A673 (cell line): Measurements from ENCODE around the gene NAA40. TPM values are rescaled to one million over a fixed set of nuclear protein-coding genes. Genes with fewer than 3 reads are reported as not detected.
A peak's percentile ranks its signal among the peaks of the same experiment; 100 is the strongest.

ENCODE experiments used
- BruUV-seq: library from RNA; stranded (reverse); fragments of 400-500 nt; replicated peaks from 2 replicates; lab custom pipeline; 2021; lab: Mats Ljungman, UMichigan
- CTCF ChIA-PET: fragments of 300-600 bp; sonication (Branson Sonifier 250); formaldehyde crosslinking; loops from one replicate; lab custom pipeline; 2022; ENCODE audit warnings: antibody characterized with exemption; lab: Charles Lee
- POLR2A ChIA-PET: fragments of 300-600 bp; sonication (Branson Sonifier 250); formaldehyde crosslinking; loops from one replicate; lab custom pipeline; 2022; ENCODE audit warnings: antibody characterized with exemption; ENCODE audit not compliant: low non-redundant PET; lab: Charles Lee
- DNase-seq: peaks from one replicate; pipeline ENCODE4 v3.0.0-alpha.2; 2015; ENCODE audit warnings: low spot score
- H3K27ac ChIP-seq: fragments of 200-600 bp; sonication (generic); 2 replicates; pipeline ENCODE4 v1.5.1; 2016; ENCODE audit warnings: mixed run types, low read depth, mild to moderate bottlenecking, mixed read lengths, antibody characterized with exemption, low read length; ENCODE audit not compliant: poor library complexity, severe bottlenecking
- H3K27me3 ChIP-seq: fragments of 200-600 bp; sonication (generic); replicated peaks from 2 replicates; pipeline ENCODE4 v1.6.1; 2017; ENCODE audit warnings: mixed run types, low read depth, mild to moderate bottlenecking, mixed read lengths, antibody characterized with exemption, low read length; ENCODE audit not compliant: insufficient read depth, poor library complexity
- H3K36me3 ChIP-seq: fragments of 200-600 bp; sonication (generic); 2 replicates; pipeline ENCODE4 v1.6.1; 2016; ENCODE audit warnings: mixed run types, mild to moderate bottlenecking, mixed read lengths, antibody characterized with exemption, low read length; ENCODE audit not compliant: insufficient read depth, poor library complexity, severe bottlenecking
- H3K4me1 ChIP-seq: fragments of 200-600 bp; sonication (generic); 2 replicates; pipeline ENCODE4 v1.6.1; 2017; ENCODE audit warnings: mixed run types, mild to moderate bottlenecking, mixed read lengths, antibody characterized with exemption, low read length; ENCODE audit not compliant: insufficient read depth, poor library complexity, severe bottlenecking
- H3K4me3 ChIP-seq: fragments of 200-600 bp; sonication (generic); 2 replicates; pipeline ENCODE4 v1.5.1; 2016; ENCODE audit warnings: low read depth, mixed run types, mild to moderate bottlenecking, mixed read lengths, low read length; ENCODE audit not compliant: poor library complexity, severe bottlenecking
- H3K9me3 ChIP-seq: fragments of 200-600 bp; sonication (generic); 2 replicates; pipeline ENCODE4 v1.6.1; 2016; ENCODE audit warnings: mixed run types, low read depth, mild to moderate bottlenecking, mixed read lengths, antibody characterized with exemption, low read length; ENCODE audit not compliant: poor library complexity, severe bottlenecking
- EZH2 ChIP-seq: fragments of 200-600 bp; sonication (generic); IDR thresholded peaks from 2 replicates; pipeline ENCODE4 v1.6.1; 2017; ENCODE audit warnings: borderline replicate concordance, low read depth, mild to moderate bottlenecking, mixed read lengths, antibody characterized with exemption, low read length; ENCODE audit not compliant: poor library complexity, severe bottlenecking
- intact Hi-C: fragments of 100-400 bp; cut with micrococcal nuclease; formaldehyde crosslinking; loops from one replicate; pipeline ENCODE4 v1.10.0; 2022; ENCODE audit not compliant: unreplicated experiment
- total RNA-seq: library from RNA; stranded (reverse); gene quantifications from 2 replicates; pipeline ENCODE4 v1.2.3, GENCODE V29; 2021
- TF ChIP-seq, protein P1 (sequence below): fragments of 300-800, 200-600 bp; sonication (generic); conservative IDR thresholded peaks from 2 replicates; pipeline ENCODE4 v1.5.1; 2017; ENCODE audit warnings: low read depth, mild to moderate bottlenecking, antibody characterized with exemption, low read length, moderate library complexity, mixed read lengths

NAA40 gene
- total RNA-seq, 1 experiment from 2014 or later: 44.8 TPM

DNA sequence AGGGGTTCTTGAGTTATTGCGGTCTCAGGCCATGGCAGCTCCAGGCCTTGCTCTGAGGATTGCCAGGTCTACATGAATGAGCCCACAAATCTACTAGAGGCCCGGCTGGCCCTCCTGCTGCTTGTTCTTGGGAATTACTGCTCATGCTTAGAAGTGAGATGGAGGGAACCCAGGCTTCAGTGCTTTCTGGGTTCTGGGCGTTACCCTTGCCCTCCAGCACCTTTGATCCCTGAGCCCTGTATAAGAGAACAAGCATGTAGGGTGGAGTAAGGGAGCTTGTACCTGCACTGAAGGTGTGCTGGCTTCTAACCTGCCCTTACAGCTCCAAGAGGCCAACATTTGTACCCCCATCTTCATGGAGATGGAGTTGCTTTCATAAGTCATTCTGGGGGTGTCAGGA, 4.0 kb downstream of the NAA40 start:
- ChIA-PET POLR2A (interaction anchor here (0.9 kb wide), 1 partner anchor 10 kb away, joined by 3 read pairs; no protein-coding TSS in a partner anchor), CTCF (no interaction called here)
- Histone ChIP-seq H3K36me3 (peaks cover 18% of the 10 kb centered on the region), H3K9me3 (no peaks in the 10 kb centered on the region), H3K4me3 (no peak overlapping the region), H3K27me3 (no peaks in the 10 kb centered on the region), H3K4me1 (peaks cover 14% of the 10 kb centered on the region), H3K27ac (peak overlapping the region; percentile 41)
- DNase-seq: no peak
- TF ChIP-seq EZH2: no peak
- TF ChIP-seq, protein P1, sequence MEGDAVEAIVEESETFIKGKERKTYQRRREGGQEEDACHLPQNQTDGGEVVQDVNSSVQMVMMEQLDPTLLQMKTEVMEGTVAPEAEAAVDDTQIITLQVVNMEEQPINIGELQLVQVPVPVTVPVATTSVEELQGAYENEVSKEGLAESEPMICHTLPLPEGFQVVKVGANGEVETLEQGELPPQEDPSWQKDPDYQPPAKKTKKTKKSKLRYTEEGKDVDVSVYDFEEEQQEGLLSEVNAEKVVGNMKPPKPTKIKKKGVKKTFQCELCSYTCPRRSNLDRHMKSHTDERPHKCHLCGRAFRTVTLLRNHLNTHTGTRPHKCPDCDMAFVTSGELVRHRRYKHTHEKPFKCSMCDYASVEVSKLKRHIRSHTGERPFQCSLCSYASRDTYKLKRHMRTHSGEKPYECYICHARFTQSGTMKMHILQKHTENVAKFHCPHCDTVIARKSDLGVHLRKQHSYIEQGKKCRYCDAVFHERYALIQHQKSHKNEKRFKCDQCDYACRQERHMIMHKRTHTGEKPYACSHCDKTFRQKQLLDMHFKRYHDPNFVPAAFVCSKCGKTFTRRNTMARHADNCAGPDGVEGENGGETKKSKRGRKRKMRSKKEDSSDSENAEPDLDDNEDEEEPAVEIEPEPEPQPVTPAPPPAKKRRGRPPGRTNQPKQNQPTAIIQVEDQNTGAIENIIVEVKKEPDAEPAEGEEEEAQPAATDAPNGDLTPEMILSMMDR: no peak
- BruUV-seq: no TSS peak
- intact Hi-C loops: no loop called here

GRCh38 chr11:63944987-63945386, 6.2 kb downstream of the NAA40 start:
- H3K4me1 ChIP-seq: peaks cover 8% of the 10 kb centered on the region
- intact Hi-C loops: loop anchor here (1.0 to 2.0 kb wide), 2 partner anchors 107 to 176 kb away; partner anchors contain the start of gene ZFTA
- TF ChIP-seq, protein P1: no peak
- TF ChIP-seq EZH2: no peak
- H3K27ac ChIP-seq: peak overlapping the region; percentile 39
- peaks cover 30% of the 10 kb centered on the region for H3K36me3 ChIP-seq
- no peaks in the 10 kb centered on the region for H3K27me3 ChIP-seq
- DNase-seq: no peak
- ChIA-PET POLR2A (no interaction called here), CTCF (interaction anchor here (0.7 to 2.6 kb wide), 7 partner anchors 17 to 203 kb away, joined by 3 to 44 read pairs (median 4); partner anchors contain the start of genes MARK2 and ZFTA)
- no TSS peak for BruUV-seq
- no peak overlapping the region for H3K4me3 ChIP-seq
- H3K9me3 ChIP-seq: no peaks in the 10 kb centered on the region

GRCh38 chr11:63945477-63946163, 6.8 kb downstream of the NAA40 start:
- no peaks in the 10 kb centered on the region for H3K27me3 ChIP-seq
- intact Hi-C loops: loop anchor here (1.0 to 2.0 kb wide), 2 partner anchors 107 to 177 kb away; partner anchors contain the start of gene ZFTA
- BruUV-seq: no TSS peak
- peak overlapping the region; percentile 39 for H3K27ac ChIP-seq
- peaks cover 30% of the 10 kb centered on the region for H3K36me3 ChIP-seq
- H3K9me3 ChIP-seq: no peaks in the 10 kb centered on the region
- TF ChIP-seq, protein P1: peak; percentile 84
- TF ChIP-seq EZH2: no peak
- no peak overlapping the region for H3K4me3 ChIP-seq
- ChIA-PET CTCF (interaction anchor here (0.6 to 2.6 kb wide), 12 partner anchors 10 to 466 kb away, joined by 3 to 44 read pairs (median 4); partner anchors contain the start of genes MARK2 and ZFTA), POLR2A (no interaction called here)
- H3K4me1 ChIP-seq: peaks cover 7% of the 10 kb centered on the region
- peak; percentile 90 for DNase-seq
